Stimulated activated CD4-positive, alpha-beta T cell treated with anti-CD3 and anti-CD28 coated beads, Interleukin-12 subunit alpha, Interleukin-12 subunit beta, amount 100 ng/mL, for 24 hours (primary cell): ENCODE measurements around the gene TUBGCP3.
"Not testable (repeated sequence)": the region's sequence is repeated elsewhere in the genome, so short reads cannot be mapped to it uniquely, and the experiment has no call there.

Experiments
- DNase-seq, 2 experiments: peaks; one replicate each; pipeline ENCODE4 v3.0.0-alpha.2; 2020; ENCODE audit warnings: low read depth in 2 of 2

The TUBGCP3 gene

GRCh38 chr13:112587764-112588489, at the start of gene TUBGCP3:
Gene TUBGCP3 (minus strand): TSS chr13:112588153. CDS start chr13:112587980, 173 bp downstream.
- DNase-seq = peak; percentile 70 to 73

- no peak for DNase-seq
Observed at GRCh38 chr13:112637017-112637801, 49.3 kb upstream of the TUBGCP3 start.

GRCh38 chr13:112636401-112636975, 48.5 kb upstream of the TUBGCP3 start:
- no peak for DNase-seq

GRCh38 chr13:112635323-112635722, 47.4 kb upstream of the TUBGCP3 start:
- no peak for DNase-seq

- no peak for DNase-seq
Observed at GRCh38 chr13:112634102-112634501, 46.1 kb upstream of the TUBGCP3 start.

- not testable (repeated sequence) for DNase-seq
Observed at GRCh38 chr13:112630226-112630625, 42.3 kb upstream of the TUBGCP3 start.

- no peak for DNase-seq
Observed at GRCh38 chr13:112629161-112629560, 41.2 kb upstream of the TUBGCP3 start.

GRCh38 chr13:112627613-112628012, 39.7 kb upstream of the TUBGCP3 start:
- DNase-seq = not testable (repeated sequence)

GRCh38 chr13:112627161-112627560, 39.2 kb upstream of the TUBGCP3 start:
- DNase-seq = no peak

GRCh38 chr13:112626761-112627160, 38.8 kb upstream of the TUBGCP3 start:
- DNase-seq = no peak

GRCh38 chr13:112626124-112626523, 38.2 kb upstream of the TUBGCP3 start:
- DNase-seq = no peak

GRCh38 chr13:112625698-112626097, 37.7 kb upstream of the TUBGCP3 start:
- DNase-seq = no peak

GRCh38 chr13:112624602-112625430, 36.9 kb upstream of the TUBGCP3 start:
- no peak for DNase-seq

GRCh38 chr13:112624040-112624439, 36.1 kb upstream of the TUBGCP3 start:
- no peak for DNase-seq

- DNase-seq = no peak
Observed at GRCh38 chr13:112623051-112623711, 35.2 kb upstream of the TUBGCP3 start.

- no peak for DNase-seq
Observed at GRCh38 chr13:112622375-112622774, 34.4 kb upstream of the TUBGCP3 start.

GRCh38 chr13:112619730-112620631, 32.0 kb upstream of the TUBGCP3 start:
- DNase-seq = no peak

- no peak for DNase-seq
Observed at GRCh38 chr13:112618501-112618900, 30.5 kb upstream of the TUBGCP3 start.

GRCh38 chr13:112617754-112618375, 29.9 kb upstream of the TUBGCP3 start:
- no peak for DNase-seq
